Astrocyte of the cerebellum (primary cell): ENCODE results near the gene XIAP.
"Not testable (repeated sequence)": the region's sequence is repeated elsewhere in the genome, so short reads cannot be mapped to it uniquely, and the experiment has no call there.

ENCODE experiments used
- DNase-seq: peaks from one replicate; pipeline ENCODE4 v3.0.0-alpha.2; 2011; ENCODE audit warnings: low read depth
- H3K4me3 ChIP-seq: 2 replicates; pipeline ENCODE4 v1.5.1; 2011; ENCODE audit warnings: mild to moderate bottlenecking, low read depth, low read length, moderate library complexity
- in situ Hi-C: cut with HindIII; loops from 2 replicates; pipeline ENCODE4 v1.10.0; 2017; ENCODE audit warnings: low sequenced_read_pairs
- TF ChIP-seq, protein P1 (sequence below): IDR thresholded peaks from 2 replicates; pipeline ENCODE4 v1.5.1; 2012; ENCODE audit warnings: low read length, low read depth, moderate library complexity, mild to moderate bottlenecking; ENCODE audit errors: missing control alignments

Gene XIAP

DNA sequence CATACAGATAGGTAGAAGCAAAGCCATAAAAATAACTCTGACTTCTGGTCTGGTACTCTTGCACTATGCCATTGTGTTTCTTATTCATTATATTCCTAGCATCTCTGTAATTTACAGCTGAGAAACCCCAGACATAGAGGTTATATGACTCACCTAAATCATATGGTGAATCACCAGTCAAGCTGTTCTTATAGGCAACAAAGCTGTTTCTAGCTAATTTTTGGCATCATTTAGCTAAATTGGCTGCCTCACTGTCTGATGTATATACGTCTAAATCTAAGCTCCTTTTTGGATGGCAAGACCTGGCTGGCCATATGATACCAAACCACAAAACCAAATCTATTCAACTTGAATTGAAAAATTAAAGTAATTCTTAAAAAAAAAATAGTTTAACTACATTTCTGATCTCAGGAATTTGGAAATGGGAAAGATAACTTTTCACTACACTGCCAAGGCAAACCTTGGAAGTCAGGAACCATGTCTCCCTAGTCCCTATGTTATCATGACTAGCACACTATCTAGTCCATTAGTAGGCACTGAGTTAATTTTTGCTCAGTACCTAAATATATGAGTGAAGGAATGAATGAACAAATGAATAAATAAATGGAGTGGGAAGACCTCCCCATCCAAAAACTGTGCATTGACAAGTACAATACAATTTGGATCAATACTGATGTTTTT, 60.4 kb downstream of the XIAP start:
- DNase-seq = peak; percentile 80
- in situ Hi-C loops = no loop called here
- TF ChIP-seq, protein P1, sequence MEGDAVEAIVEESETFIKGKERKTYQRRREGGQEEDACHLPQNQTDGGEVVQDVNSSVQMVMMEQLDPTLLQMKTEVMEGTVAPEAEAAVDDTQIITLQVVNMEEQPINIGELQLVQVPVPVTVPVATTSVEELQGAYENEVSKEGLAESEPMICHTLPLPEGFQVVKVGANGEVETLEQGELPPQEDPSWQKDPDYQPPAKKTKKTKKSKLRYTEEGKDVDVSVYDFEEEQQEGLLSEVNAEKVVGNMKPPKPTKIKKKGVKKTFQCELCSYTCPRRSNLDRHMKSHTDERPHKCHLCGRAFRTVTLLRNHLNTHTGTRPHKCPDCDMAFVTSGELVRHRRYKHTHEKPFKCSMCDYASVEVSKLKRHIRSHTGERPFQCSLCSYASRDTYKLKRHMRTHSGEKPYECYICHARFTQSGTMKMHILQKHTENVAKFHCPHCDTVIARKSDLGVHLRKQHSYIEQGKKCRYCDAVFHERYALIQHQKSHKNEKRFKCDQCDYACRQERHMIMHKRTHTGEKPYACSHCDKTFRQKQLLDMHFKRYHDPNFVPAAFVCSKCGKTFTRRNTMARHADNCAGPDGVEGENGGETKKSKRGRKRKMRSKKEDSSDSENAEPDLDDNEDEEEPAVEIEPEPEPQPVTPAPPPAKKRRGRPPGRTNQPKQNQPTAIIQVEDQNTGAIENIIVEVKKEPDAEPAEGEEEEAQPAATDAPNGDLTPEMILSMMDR = no peak
- no peak overlapping the region for H3K4me3 ChIP-seq

DNA sequence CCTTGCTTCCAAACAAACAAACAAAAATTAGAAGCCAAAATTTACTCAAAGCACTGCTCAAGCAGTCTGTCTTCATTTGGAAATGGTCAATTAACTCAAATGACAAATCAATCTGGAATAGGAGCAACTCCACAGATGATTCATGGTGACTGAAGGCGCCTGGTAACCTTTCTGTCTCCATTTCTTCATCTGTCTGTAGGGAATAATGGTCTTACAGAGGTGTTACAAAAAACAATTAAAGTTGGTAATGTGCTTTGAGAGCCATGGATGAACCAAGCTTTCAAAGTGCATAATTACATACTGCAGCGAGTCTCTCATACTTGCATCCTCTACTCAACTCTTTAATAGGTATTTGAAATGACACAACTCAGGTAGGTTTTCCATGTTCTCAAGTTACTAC, 63.4 kb downstream of the XIAP start:
- TF ChIP-seq, protein P1 = no peak
- H3K4me3 ChIP-seq = no peak overlapping the region
- no peak for DNase-seq
- in situ Hi-C loops = no loop called here

DNA sequence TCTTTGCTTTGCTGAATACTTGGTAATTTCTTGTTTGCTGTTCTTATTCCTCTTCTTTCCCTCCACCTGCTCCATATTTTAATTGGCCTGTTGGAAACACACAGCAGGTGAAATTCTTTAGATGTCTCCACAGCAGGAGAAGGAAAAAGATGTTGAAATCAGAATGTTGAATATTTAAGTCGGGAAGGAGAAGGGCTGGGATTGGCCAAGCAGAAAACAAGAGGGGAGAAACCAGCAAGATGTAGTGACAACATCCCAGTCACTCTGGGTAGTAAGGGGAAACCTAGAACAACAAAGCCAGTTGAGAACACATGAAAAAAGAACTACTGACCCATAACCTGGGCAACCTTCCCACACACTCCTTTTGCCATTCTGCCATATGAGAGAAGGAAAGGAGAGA, 64.3 kb downstream of the XIAP start:
- DNase-seq = peak; percentile 31
- in situ Hi-C loops = no loop called here
- TF ChIP-seq, protein P1 = no peak
- H3K4me3 ChIP-seq = no peak overlapping the region

DNA sequence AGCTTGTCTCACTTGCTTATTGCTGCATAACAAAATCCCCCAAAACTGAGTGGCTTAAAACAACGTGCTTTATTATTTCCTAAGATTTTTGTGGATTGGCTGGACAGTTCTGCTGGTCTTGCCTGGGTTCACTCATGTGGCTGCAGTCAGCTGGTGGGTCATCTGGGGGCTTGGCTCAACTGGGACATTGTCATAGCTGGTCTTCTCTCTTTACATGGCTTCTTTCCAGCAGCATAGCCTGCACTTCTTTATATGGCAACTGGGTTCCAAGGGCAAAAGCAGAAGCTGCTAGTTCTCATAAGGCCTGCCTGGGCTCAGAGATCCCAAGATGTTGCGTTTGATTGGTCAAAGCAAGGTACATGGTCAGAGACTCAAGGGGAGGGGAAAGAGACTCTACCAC, 68.0 kb downstream of the XIAP start:
- in situ Hi-C loops = no loop called here
- no peak overlapping the region for H3K4me3 ChIP-seq
- no peak for DNase-seq
- TF ChIP-seq, protein P1 = no peak

DNA sequence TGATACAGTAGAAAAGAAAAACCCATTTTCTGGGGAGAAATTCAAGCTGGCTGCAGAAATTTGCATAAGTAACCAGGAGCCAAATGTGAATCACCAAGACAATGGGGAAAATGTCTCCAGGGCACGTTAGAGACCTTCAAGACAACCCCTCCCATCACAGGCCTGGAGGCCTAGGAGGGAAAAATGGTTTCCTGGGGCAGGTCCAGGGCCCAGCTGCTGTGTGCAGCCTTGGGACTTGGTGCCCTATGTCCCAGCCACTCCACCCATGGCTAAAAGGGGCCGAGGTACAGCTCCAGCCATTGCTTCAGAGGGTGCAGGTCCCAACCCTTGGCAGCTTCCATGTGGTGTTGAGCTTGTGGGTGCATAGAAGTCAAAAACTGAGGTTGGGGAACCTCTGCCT, 72.2 kb downstream of the XIAP start:
- DNase-seq, H3K4me3 ChIP-seq, in situ Hi-C loops: not testable (repeated sequence)

DNA sequence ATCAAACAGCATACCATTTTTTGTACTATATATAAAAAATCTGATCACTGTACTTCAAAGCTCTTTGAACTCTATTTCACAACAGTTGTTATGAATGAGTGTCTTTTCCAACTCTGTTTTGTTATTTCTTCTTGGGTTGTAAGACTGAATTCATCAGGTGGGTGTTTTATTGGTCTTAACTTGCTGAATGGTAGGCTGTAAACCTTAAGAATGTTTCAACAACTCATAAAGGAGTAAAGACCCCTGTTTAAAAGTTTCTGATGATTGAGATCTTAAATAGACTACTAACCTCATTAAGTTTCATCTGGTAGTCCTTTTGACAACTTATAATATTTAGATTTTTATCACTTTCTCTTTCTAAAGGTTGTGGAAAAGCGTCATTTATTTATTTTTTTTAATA, 83.2 kb downstream of the XIAP start:
- no peak for DNase-seq
- in situ Hi-C loops = no loop called here
- no peak overlapping the region for H3K4me3 ChIP-seq
- TF ChIP-seq, protein P1 = no peak

DNA sequence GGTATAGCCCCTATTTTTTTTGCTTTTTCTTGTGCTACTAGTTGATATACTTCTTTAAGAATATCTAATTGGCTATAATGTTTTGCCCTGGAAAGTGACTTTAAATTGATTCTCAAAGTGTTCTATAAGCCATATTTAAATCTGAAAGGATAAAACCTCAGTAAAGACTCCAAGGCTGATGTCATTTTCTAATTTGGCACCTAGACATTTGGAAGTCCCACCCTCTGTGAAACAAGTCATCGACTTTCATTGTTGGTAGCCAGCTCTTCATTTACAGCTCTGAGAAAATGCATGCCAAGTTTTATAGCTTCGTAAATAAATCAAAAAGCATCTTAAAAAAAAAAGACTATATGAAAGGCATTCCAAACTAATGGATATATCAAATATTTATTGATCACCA, 83.6 kb downstream of the XIAP start:
- TF ChIP-seq, protein P1 = no peak
- no peak overlapping the region for H3K4me3 ChIP-seq
- in situ Hi-C loops = no loop called here
- no peak for DNase-seq
